Common myeloid progenitor, CD34-positive (primary cell): ENCODE results near the gene CDHR3.
A peak's percentile ranks its signal among the peaks of the same experiment; 100 is the strongest.

Experiments
- CTCF ChIA-PET: fragments of 350-600 bp; sonication (Branson Sonifier 250); formaldehyde crosslinking; loops from one replicate; lab custom pipeline; 2021; ENCODE audit warnings: antibody characterized with exemption; lab: Charles Lee
- POLR2A ChIA-PET: fragments of 350-600 bp; sonication (Branson Sonifier 250); formaldehyde crosslinking; loops from one replicate; lab custom pipeline; 2021; ENCODE audit warnings: antibody characterized with exemption; lab: Charles Lee
- DNase-seq, 3 donors: peaks; one replicate each; pipeline versions ENCODE4 v3.0.0 to v3.0.0-alpha.2; 2013
- H3K27ac ChIP-seq, 2 experiments: 1 replicate in 1 of 2; 2 replicates in 1 of 2; pipeline ENCODE4 v1.7.0; 2013; ENCODE audit warnings: inconsistent platforms in 2 of 2, low read length in 2 of 2, mild to moderate bottlenecking in 2 of 2, low read depth in 1 of 2, moderate library complexity in 1 of 2; ENCODE audit not compliant: severe bottlenecking in 2 of 2, insufficient read depth in 1 of 2, poor library complexity in 1 of 2
- H3K27me3 ChIP-seq, 5 experiments: replicated peaks in 2 of 5; 1 replicate in 3 of 5; 2 replicates in 2 of 5; pipeline versions ENCODE4 v1.6.1 to v1.7.0; 2013; ENCODE audit warnings: low read length in 4 of 5, mild to moderate bottlenecking in 2 of 5, moderate library complexity in 2 of 5, inconsistent platforms in 1 of 5; ENCODE audit not compliant: insufficient read depth in 5 of 5, control insufficient read depth in 4 of 5
- H3K36me3 ChIP-seq, 4 experiments: 1 replicate in 2 of 4; 2 replicates in 2 of 4; pipeline versions ENCODE4 v1.6.1 to v1.7.0; 2013; ENCODE audit warnings: low read length in 3 of 4, control low read depth in 1 of 4, mild to moderate bottlenecking in 1 of 4; ENCODE audit not compliant: control insufficient read depth in 4 of 4, insufficient read depth in 4 of 4
- H3K4me1 ChIP-seq, 4 experiments: 1 replicate in 3 of 4; 2 replicates in 1 of 4; pipeline versions ENCODE4 v1.6.1 to v1.7.1; 2013; ENCODE audit warnings: low read length in 3 of 4, mild to moderate bottlenecking in 3 of 4, control low read depth in 1 of 4, inconsistent platforms in 1 of 4, moderate library complexity in 1 of 4; ENCODE audit not compliant: control insufficient read depth in 4 of 4, insufficient read depth in 4 of 4; ENCODE audit errors: control extremely low read depth in 1 of 4
- H3K4me3 ChIP-seq, 7 experiments: 1 replicate in 4 of 7; 2 replicates in 3 of 7; pipeline versions ENCODE4 v1.5.1 to v1.7.0; 2013; ENCODE audit warnings: mild to moderate bottlenecking in 7 of 7, low read length in 6 of 7, moderate library complexity in 6 of 7, inconsistent platforms in 2 of 7, low read depth in 2 of 7, control low read depth in 1 of 7; ENCODE audit not compliant: insufficient read depth in 4 of 7, control insufficient read depth in 1 of 7; ENCODE audit errors: extremely low read depth in 1 of 7
- H3K9me3 ChIP-seq, 5 experiments: 1 replicate in 4 of 5; 2 replicates in 1 of 5; pipeline versions ENCODE4 v1.6.1 to v1.7.1; 2013; ENCODE audit warnings: low read length in 4 of 5, mild to moderate bottlenecking in 2 of 5, inconsistent platforms in 1 of 5, low read depth in 1 of 5, moderate library complexity in 1 of 5; ENCODE audit not compliant: control insufficient read depth in 4 of 5, insufficient read depth in 2 of 5; ENCODE audit errors: control extremely low read depth in 1 of 5
- WGBS: methylation state at CpG from one replicate; pipeline ENCODE4 v1.1.5; 2013; ENCODE audit not compliant: insufficient coverage; 5-methylcytosine and 5-hydroxymethylcytosine counted together

CDHR3 gene

DNA sequence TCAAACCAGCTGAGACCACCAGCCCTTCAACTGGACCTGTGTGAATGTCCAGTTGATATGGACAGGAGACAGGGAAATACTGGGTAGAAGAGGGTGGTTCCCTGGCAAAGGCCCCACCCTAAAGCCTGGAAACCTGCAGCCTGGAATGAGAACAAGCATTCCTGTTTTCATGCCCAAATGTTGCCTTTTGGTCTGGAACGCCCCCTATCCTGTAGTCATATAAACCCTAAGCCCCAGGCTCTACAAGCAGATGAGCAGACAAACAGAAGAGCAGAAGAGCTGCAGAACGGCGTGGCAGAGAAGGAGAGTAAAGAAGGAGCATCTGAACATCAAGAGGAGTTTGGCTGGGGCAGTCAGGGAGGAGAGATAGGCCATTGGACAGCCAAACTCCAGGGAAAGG is 110.6 kb downstream of the CDHR3 start:
- CTCF ChIA-PET, result interaction anchor here (0.9 to 8.4 kb wide), 11 partner anchors 12 to 94 kb away, joined by 3 to 56 read pairs (median 3); partner anchors contain the start of gene SYPL1
- no peak overlapping the region for H3K4me3 ChIP-seq
- WGBS, result 80% methylated on average over 3 of the region's 3 CpGs
- H3K27ac ChIP-seq, result peak overlapping the region; percentile 55 to 93
- no peak for DNase-seq
- H3K4me1 ChIP-seq, result peaks cover 42 to 93% (median 72%) of the 10 kb centered on the region in 4 experiments
- POLR2A ChIA-PET, result interaction anchor here (3.8 kb wide), 1 partner anchor 38 kb away, joined by 31 read pairs; the partner anchor contains the start of gene SYPL1
- no peaks in the 10 kb centered on the region for H3K36me3 ChIP-seq
- H3K9me3 ChIP-seq, result no peaks in the 10 kb centered on the region
- H3K27me3 ChIP-seq, result no peaks in the 10 kb centered on the region

GRCh38 chr7:106074257-106074656 is 111.2 kb downstream of the CDHR3 start:
- Histone ChIP-seq H3K4me1 (peaks cover 42 to 89% (median 66%) of the 10 kb centered on the region in 4 experiments), H3K27ac (peak overlapping the region; percentile 55 to 93), H3K4me3 (no peak overlapping the region), H3K27me3 (no peaks in the 10 kb centered on the region), H3K36me3 (no peaks in the 10 kb centered on the region), H3K9me3 (no peaks in the 10 kb centered on the region)
- no peak for DNase-seq
- CTCF ChIA-PET, result interaction anchor here (1.1 to 8.4 kb wide), 8 partner anchors 11 to 93 kb away, joined by 3 to 56 read pairs (median 4); partner anchors contain the start of gene SYPL1
- 91% methylated on average over 9 of the region's 9 CpGs for WGBS
- POLR2A ChIA-PET, result interaction anchor here (3.8 kb wide), 1 partner anchor 38 kb away, joined by 31 read pairs; the partner anchor contains the start of gene SYPL1

DNA sequence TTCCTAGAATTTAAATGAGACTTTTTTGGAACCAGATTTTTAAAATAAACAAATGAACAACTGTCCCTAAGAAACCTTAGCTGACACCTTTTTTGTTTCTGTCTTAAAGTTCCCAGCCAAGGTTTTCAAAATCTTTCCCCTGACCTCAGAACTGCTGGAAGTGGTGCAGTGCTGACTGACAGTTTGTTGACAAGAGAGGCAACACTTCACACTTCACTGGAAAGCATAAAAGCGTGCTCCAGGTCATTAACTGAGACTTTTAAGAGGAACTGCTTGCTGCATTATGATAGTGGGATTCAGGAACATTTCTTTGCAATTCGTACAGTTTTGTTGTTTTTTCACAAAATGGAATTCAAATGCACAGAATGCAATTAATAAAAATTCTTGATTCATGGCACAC is 112.9 kb downstream of the CDHR3 start:
- DNase-seq, result no peak
- peaks cover 40 to 84% (median 52%) of the 10 kb centered on the region in 4 experiments for H3K4me1 ChIP-seq
- no CpG with 5 or more reads among the region's 2 CpGs for WGBS
- no peaks in the 10 kb centered on the region for H3K9me3 ChIP-seq
- ChIA-PET POLR2A (interaction anchor here (0.6 kb wide), 1 partner anchor 50 kb away, joined by 3 read pairs; no protein-coding TSS in a partner anchor), CTCF (interaction anchor here (0.7 kb wide), 1 partner anchor 79 kb away, joined by 3 read pairs; no protein-coding TSS in a partner anchor)
- no peaks in the 10 kb centered on the region for H3K27me3 ChIP-seq
- no peak overlapping the region for H3K4me3 ChIP-seq
- peak overlapping the region in 1 of 2 experiments; percentile 56 for H3K27ac ChIP-seq
- H3K36me3 ChIP-seq, result no peaks in the 10 kb centered on the region

- Histone ChIP-seq H3K27ac (peak overlapping the region in 1 of 2 experiments; percentile 56), H3K9me3 (no peaks in the 10 kb centered on the region), H3K36me3 (no peaks in the 10 kb centered on the region), H3K4me1 (peaks cover 38 to 78% (median 46%) of the 10 kb centered on the region in 4 experiments), H3K4me3 (peak overlapping the region in 2 of 7 experiments; percentile 53 to 61), H3K27me3 (no peaks in the 10 kb centered on the region)
- CTCF ChIA-PET, result no interaction called here
- DNase-seq, result peak in 2 of 3 donors; percentile 35 to 46
- POLR2A ChIA-PET, result no interaction called here
- no CpG with 5 or more reads among the region's 2 CpGs for WGBS
These were observed 113.5 kb downstream of the CDHR3 start for GRCh38 chr7:106076537-106076936.

DNA sequence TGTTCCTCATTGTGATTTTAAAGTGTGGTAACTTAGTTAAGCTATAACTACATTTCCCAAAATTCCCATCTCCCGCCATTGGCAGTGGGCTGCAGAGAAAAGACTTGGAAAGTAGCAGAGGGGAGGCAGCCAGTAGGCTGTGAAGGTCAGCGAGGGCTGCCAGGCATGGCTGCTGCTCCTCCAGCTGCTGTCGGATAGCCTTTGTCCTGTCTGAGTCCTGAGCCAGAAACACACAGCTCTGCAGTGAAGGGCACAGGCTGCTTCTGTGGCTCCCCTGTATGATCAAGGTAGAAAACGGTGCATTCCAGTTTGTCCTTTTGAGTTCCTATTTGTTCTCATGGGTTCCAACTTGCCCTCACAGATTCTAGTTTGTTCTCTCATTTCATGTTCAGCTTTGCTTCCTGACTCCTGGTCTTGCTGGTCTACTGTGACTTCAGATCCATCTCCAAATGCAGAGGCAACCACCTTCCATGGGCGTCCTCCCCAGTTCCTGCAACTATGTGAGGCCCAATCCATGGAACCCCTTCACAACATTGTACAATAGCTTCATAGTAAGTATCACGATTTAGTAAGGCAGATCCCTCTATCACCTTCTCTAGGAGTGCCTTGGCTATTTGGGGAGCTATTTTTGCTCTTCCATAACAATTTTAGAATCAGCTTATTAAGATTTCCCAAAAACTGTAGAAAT is 117.4 kb downstream of the CDHR3 start:
- CTCF ChIA-PET, result interaction anchor here (1.4 to 3.1 kb wide), 7 partner anchors 8 to 73 kb away, joined by 3 to 14 read pairs (median 6); no protein-coding TSS in a partner anchor
- peaks cover 0 to 5% (median 0%) of the 10 kb centered on the region in 4 experiments for H3K36me3 ChIP-seq
- no peaks in the 10 kb centered on the region for H3K9me3 ChIP-seq
- H3K4me1 ChIP-seq, result peaks cover 8 to 41% (median 22%) of the 10 kb centered on the region in 4 experiments
- no peak overlapping the region for H3K4me3 ChIP-seq
- DNase-seq, result no peak
- POLR2A ChIA-PET, result interaction anchor here (0.7 to 1.9 kb wide), 4 partner anchors 9 to 714 kb away, joined by 3 to 7 read pairs (median 4); no protein-coding TSS in a partner anchor
- 100% methylated on average over 4 of the region's 6 CpGs for WGBS
- no peaks in the 10 kb centered on the region for H3K27me3 ChIP-seq
- no peak overlapping the region for H3K27ac ChIP-seq

DNA sequence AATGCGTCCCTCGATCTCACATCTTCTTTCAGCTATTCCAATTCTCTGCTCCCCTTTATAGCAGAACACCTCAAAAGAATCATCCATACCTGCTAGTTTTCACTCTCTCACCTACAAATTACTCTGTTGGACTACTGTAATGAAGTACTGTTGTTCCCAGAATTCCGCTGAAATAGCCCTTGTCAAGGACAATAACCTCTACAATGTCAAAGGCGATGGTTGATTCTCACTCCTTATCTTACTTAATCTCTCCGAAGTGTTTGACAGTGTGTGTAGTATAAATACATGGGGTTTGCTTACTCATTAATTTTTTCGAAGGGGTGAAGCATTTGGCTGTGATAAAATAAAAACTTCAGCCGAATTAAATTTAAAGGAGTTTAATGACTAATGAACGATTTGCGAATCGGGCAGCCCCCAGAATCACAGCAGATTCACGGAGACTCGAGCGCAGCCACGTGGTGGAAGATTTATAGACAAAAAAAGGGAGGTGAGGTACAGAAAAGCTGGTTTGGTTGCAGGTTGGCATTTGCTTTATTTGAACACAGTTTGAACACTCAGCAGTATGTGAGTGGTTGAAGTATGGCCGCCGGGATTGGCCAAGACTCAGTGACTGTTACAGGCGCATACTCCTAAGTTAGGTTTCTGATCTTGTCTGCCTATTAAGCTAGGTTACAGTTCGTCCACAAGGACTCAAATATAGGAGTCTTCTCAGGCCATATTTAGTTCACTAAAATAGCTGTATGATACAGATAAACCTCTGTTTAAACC is 119.2 kb downstream of the CDHR3 start:
- peaks cover 0 to 23% (median 7%) of the 10 kb centered on the region in 4 experiments for H3K4me1 ChIP-seq
- no peak for DNase-seq
- no peak overlapping the region for H3K4me3 ChIP-seq
- ChIA-PET POLR2A (no interaction called here), CTCF (interaction anchor here (0.7 to 3.1 kb wide), 6 partner anchors 7 to 78 kb away, joined by 3 to 14 read pairs (median 6); no protein-coding TSS in a partner anchor)
- no peak overlapping the region for H3K27ac ChIP-seq
- no peaks in the 10 kb centered on the region for H3K27me3 ChIP-seq
- H3K36me3 ChIP-seq, result peaks cover 0 to 8% (median 1%) of the 10 kb centered on the region in 4 experiments
- no peaks in the 10 kb centered on the region for H3K9me3 ChIP-seq
- WGBS, result 97% methylated on average over 16 of the region's 18 CpGs
